Skeletal muscle tissue (tissue), 4 donors: ENCODE measurements around the gene LMAN2. TPM values are rescaled to one million over a fixed set of nuclear protein-coding genes. Genes with fewer than 3 reads are reported as not detected.

Experiments
- H3K27ac ChIP-seq: one replicate; pipeline ENCODE4 v1.7.0; 2013; ENCODE audit warnings: mild to moderate bottlenecking, low read depth, low read length, inconsistent platforms
- H3K27me3 ChIP-seq, 3 donors: one replicate each; pipeline ENCODE4 v1.7.0; 2013; ENCODE audit warnings: low read length in 3 of 3; ENCODE audit not compliant: control insufficient read depth in 3 of 3, insufficient read depth in 3 of 3
- H3K36me3 ChIP-seq, 3 donors: one replicate each; pipeline ENCODE4 v1.7.0; 2013; ENCODE audit warnings: low read length in 3 of 3; ENCODE audit not compliant: control insufficient read depth in 3 of 3, insufficient read depth in 3 of 3
- H3K4me1 ChIP-seq, 3 donors: one replicate each; pipeline ENCODE4 v1.7.0; 2013; ENCODE audit warnings: low read length in 3 of 3, mild to moderate bottlenecking in 3 of 3; ENCODE audit not compliant: control insufficient read depth in 3 of 3, insufficient read depth in 3 of 3
- H3K4me3 ChIP-seq, 3 donors: one replicate each; pipeline ENCODE4 v1.7.0; 2013; ENCODE audit warnings: low read length in 3 of 3
- H3K9ac ChIP-seq, 3 donors: one replicate each; pipeline ENCODE4 v1.7.0; 2013; ENCODE audit warnings: low read length in 3 of 3, mild to moderate bottlenecking in 3 of 3, moderate library complexity in 2 of 3, low read depth in 1 of 3
- H3K9me3 ChIP-seq, 3 donors: one replicate each; pipeline ENCODE4 v1.7.0; 2013; ENCODE audit warnings: low read length in 3 of 3; ENCODE audit not compliant: control insufficient read depth in 3 of 3
- total RNA-seq: library from RNA; depleted of rRNA; stranded (reverse); fragments of >200 nt; gene quantifications from one replicate; pipeline ENCODE4 v1.2.3, GENCODE V29; 2014
- donor health status: Osteomylitis.

The LMAN2 gene
- total RNA-seq, 1 donor from 2014 or later: 124 TPM

- H3K36me3 ChIP-seq: no peaks in the 10 kb centered on the region
- H3K9ac ChIP-seq: no peak overlapping the region
- no peaks in the 10 kb centered on the region for H3K9me3 ChIP-seq
- H3K27ac ChIP-seq: no peak overlapping the region
- no peak overlapping the region for H3K4me3 ChIP-seq
- H3K27me3 ChIP-seq: no peaks in the 10 kb centered on the region
- H3K4me1 ChIP-seq: peaks cover 15 to 23% (median 18%) of the 10 kb centered on the region in 3 donors
These were observed 36.1 kb downstream of the LMAN2 start for GRCh38 chr5:177315411-177315810.

GRCh38 chr5:177314376-177315342, 36.8 kb downstream of the LMAN2 start:
- no peaks in the 10 kb centered on the region for H3K27me3 ChIP-seq
- H3K9me3 ChIP-seq: no peaks in the 10 kb centered on the region
- no peak overlapping the region for H3K9ac ChIP-seq
- no peaks in the 10 kb centered on the region for H3K36me3 ChIP-seq
- H3K27ac ChIP-seq: no peak overlapping the region
- peaks cover 15 to 30% (median 20%) of the 10 kb centered on the region in 3 donors for H3K4me1 ChIP-seq
- no peak overlapping the region for H3K4me3 ChIP-seq

GRCh38 chr5:177313561-177314259, 37.8 kb downstream of the LMAN2 start:
- H3K9ac ChIP-seq: no peak overlapping the region
- no peaks in the 10 kb centered on the region for H3K9me3 ChIP-seq
- H3K4me3 ChIP-seq: no peak overlapping the region

GRCh38 chr5:177312649-177313181, 38.8 kb downstream of the LMAN2 start:
- no peak overlapping the region for H3K9ac ChIP-seq
- H3K36me3 ChIP-seq: no peaks in the 10 kb centered on the region
- H3K9me3 ChIP-seq: no peaks in the 10 kb centered on the region
- H3K4me1 ChIP-seq: peaks cover 20 to 41% (median 27%) of the 10 kb centered on the region in 3 donors
- no peaks in the 10 kb centered on the region for H3K27me3 ChIP-seq
- H3K4me3 ChIP-seq: peak overlapping the region; percentile 23 to 43 (median 29)
- H3K27ac ChIP-seq: no peak overlapping the region

More at GRCh38 chr5:177313561-177314259, 37.8 kb downstream of the LMAN2 start:
- no peaks in the 10 kb centered on the region for H3K27me3 ChIP-seq
- no peaks in the 10 kb centered on the region for H3K36me3 ChIP-seq
- peaks cover 20 to 40% (median 27%) of the 10 kb centered on the region in 3 donors for H3K4me1 ChIP-seq
- no peak overlapping the region for H3K27ac ChIP-seq

GRCh38 chr5:177311723-177312648, 39.5 kb downstream of the LMAN2 start, which contains the start of gene MXD3:
TSS of gene MXD3 (minus strand) at chr5:177311898. CDS start at chr5:177311830, 68 bp downstream.
- H3K27ac ChIP-seq: peak within 1 kb of the TSS; percentile 30
- H3K9ac ChIP-seq: peak within 1 kb of the TSS in 2 of 3 donors; percentile 45 to 53
- peaks cover 20 to 45% (median 27%) of the 10 kb centered on the region in 3 donors for H3K4me1 ChIP-seq
- H3K4me3 ChIP-seq: peak within 1 kb of the TSS; percentile 68 to 82 (median 76)
- H3K9me3 ChIP-seq: no peaks in the 10 kb centered on the region
- H3K27me3 ChIP-seq: no peaks in the 10 kb centered on the region
- peaks cover 1 to 5% (median 4%) of the 10 kb centered on the region in 3 donors for H3K36me3 ChIP-seq

- peaks cover 20 to 48% (median 27%) of the 10 kb centered on the region in 3 donors for H3K4me1 ChIP-seq
- H3K36me3 ChIP-seq: peaks cover 7 to 11% (median 9%) of the 10 kb centered on the region in 3 donors
- no peaks in the 10 kb centered on the region for H3K9me3 ChIP-seq
- no peaks in the 10 kb centered on the region for H3K27me3 ChIP-seq
- peak overlapping the region in 2 of 3 donors; percentile 76 to 82 for H3K4me3 ChIP-seq
- H3K27ac ChIP-seq: no peak overlapping the region
- H3K9ac ChIP-seq: peak overlapping the region in 2 of 3 donors; percentile 25 to 53
These were observed 40.1 kb downstream of the LMAN2 start for GRCh38 chr5:177311392-177311722.

- no peaks in the 10 kb centered on the region for H3K27me3 ChIP-seq
- H3K4me1 ChIP-seq: peaks cover 23 to 52% (median 27%) of the 10 kb centered on the region in 3 donors
- H3K36me3 ChIP-seq: peaks cover 12 to 16% (median 14%) of the 10 kb centered on the region in 3 donors
- no peak overlapping the region for H3K27ac ChIP-seq
- no peak overlapping the region for H3K4me3 ChIP-seq
- H3K9me3 ChIP-seq: no peaks in the 10 kb centered on the region
- H3K9ac ChIP-seq: peak overlapping the region in 1 of 3 donors; percentile 8
These were observed 40.6 kb downstream of the LMAN2 start for GRCh38 chr5:177310757-177311391.

GRCh38 chr5:177310332-177310731, 41.1 kb downstream of the LMAN2 start:
- Histone ChIP-seq H3K9me3 (no peaks in the 10 kb centered on the region), H3K9ac (peak overlapping the region in 1 of 3 donors; percentile 8), H3K36me3 (peaks cover 17 to 21% (median 19%) of the 10 kb centered on the region in 3 donors), H3K27me3 (no peaks in the 10 kb centered on the region), H3K27ac (no peak overlapping the region), H3K4me3 (no peak overlapping the region), H3K4me1 (peaks cover 23 to 52% (median 27%) of the 10 kb centered on the region in 3 donors)
